Measurements from ENCODE around the gene SAMHD1. TPM values are rescaled to one million over a fixed set of nuclear protein-coding genes. Genes with fewer than 3 reads are reported as not detected.
A peak's percentile ranks its signal among the peaks of the same experiment; 100 is the strongest.

SAMHD1 gene
- total RNA-seq, 2 experiments from 2014 or later: 30.6 to 35.9 TPM

GRCh38 chr20:36895036-36895435, 56.5 kb downstream of the SAMHD1 start:
- Mint-ChIP-seq H3K27ac (peak overlapping the region; percentile 76), H3K36me3 (ENCODE audit: low read depth) (peaks cover 20% of the 10 kb centered on the region), H3K9me3 (no peaks in the 10 kb centered on the region), H3K27me3 (no peaks in the 10 kb centered on the region), H3K4me3 (no peak overlapping the region), H3K4me1 (ENCODE audit: low read depth) (peaks cover 11% of the 10 kb centered on the region)
- intact Hi-C loops (cut with micrococcal nuclease): no loop called here
- ChIA-PET CTCF (no interaction called here), POLR2A (no interaction called here)
- DNase-seq (no peak), ATAC-seq (peak; percentile 77)
- TF ChIP-seq CTCF (IDR thresholded peaks at IDR 0.05): no peak

DNA sequence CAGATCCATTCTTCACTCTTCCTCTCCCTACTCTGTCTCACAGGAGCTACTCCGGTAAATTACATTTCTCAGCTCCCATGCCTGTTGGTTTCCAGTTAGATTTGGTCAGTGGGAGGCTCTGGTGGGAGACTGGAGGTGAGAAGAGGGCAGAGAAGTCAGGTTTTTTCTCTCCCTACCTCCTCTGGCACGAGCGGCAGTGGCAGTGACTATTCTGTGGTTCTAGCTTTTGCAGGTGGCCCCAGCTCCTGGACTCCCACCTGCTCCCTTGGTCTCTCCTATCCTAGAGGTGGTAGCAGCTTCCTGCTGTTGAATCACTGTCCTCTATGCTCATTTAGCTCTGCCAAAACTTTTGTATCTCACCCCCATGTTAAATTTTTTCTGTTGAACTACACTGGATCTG, 57.7 kb downstream of the SAMHD1 start:
- peaks cover 16% of the 10 kb centered on the region for H3K36me3 Mint-ChIP-seq (ENCODE audit: low read depth)
- no peak overlapping the region for H3K4me3 Mint-ChIP-seq
- no peaks in the 10 kb centered on the region for H3K27me3 Mint-ChIP-seq
- peaks cover 9% of the 10 kb centered on the region for H3K4me1 Mint-ChIP-seq (ENCODE audit: low read depth)
- POLR2A ChIA-PET: interaction anchor here (0.6 kb wide), 1 partner anchor 16 kb away, joined by 3 read pairs; no protein-coding TSS in a partner anchor
- ATAC-seq: no peak
- no peaks in the 10 kb centered on the region for H3K9me3 Mint-ChIP-seq
- TF ChIP-seq CTCF (IDR thresholded peaks at IDR 0.05): no peak
- intact Hi-C loops (cut with micrococcal nuclease): no loop called here
- H3K27ac Mint-ChIP-seq: peak overlapping the region; percentile 29
- CTCF ChIA-PET: interaction anchor here (0.9 to 2.2 kb wide), 3 partner anchors 11 to 901 kb away, joined by 3 to 8 read pairs (median 4); partner anchors contain the start of gene DSN1
- no peak for DNase-seq

DNA sequence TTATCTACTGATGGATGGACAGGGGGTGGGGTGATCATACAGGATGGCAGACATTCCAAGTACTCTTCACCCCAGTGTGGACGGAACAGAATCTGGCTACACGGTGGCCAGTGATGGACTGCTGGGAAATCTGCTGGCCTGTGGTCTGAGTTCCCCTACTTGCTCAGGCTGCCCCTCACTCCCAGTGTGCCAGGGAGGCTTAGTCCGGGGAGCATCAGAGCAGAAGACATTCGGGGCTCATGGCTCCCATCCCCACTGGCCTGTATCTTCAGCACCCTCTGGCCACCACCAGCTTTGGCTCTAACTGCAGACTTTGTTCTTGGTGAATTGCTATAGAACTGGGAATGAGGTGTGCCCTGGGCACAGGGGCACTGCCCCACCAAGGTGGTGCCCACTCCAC, 60.3 kb downstream of the SAMHD1 start:
- Mint-ChIP-seq H3K36me3 (ENCODE audit: low read depth) (peaks cover 9% of the 10 kb centered on the region), H3K27me3 (no peaks in the 10 kb centered on the region), H3K4me1 (ENCODE audit: low read depth) (peaks cover 18% of the 10 kb centered on the region), H3K9me3 (no peaks in the 10 kb centered on the region), H3K27ac (peak overlapping the region; percentile 14), H3K4me3 (no peak overlapping the region)
- POLR2A ChIA-PET: no interaction called here
- ATAC-seq (no peak), DNase-seq (no peak)
- TF ChIP-seq CTCF (IDR thresholded peaks at IDR 0.05): no peak
- CTCF ChIA-PET: no interaction called here
- intact Hi-C loops (cut with micrococcal nuclease): no loop called here

DNA sequence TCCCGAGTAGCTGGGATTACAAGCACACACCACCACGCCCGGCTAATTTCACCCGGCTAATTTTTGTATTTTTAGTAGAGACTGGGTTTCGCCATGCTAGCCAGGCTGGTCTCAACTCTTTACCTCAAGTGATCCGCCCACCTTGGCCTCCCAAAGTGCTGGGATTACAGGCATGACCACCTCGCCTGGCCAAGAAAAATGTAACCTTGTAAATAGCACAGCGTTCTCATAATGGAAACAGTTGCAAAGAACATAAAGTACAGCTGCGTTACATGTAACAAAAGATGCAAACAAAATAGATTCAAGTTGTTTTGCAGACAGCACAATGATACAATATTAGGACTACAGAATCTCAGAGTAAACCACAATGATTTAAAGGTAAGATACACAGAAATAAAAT, 60.9 kb downstream of the SAMHD1 start:
- intact Hi-C loops (cut with micrococcal nuclease): no loop called here
- no peak for TF ChIP-seq CTCF (IDR thresholded peaks at IDR 0.05)
- Mint-ChIP-seq H3K27me3 (no peaks in the 10 kb centered on the region), H3K36me3 (ENCODE audit: low read depth) (peaks cover 9% of the 10 kb centered on the region), H3K4me3 (no peak overlapping the region), H3K27ac (no peak overlapping the region), H3K4me1 (ENCODE audit: low read depth) (peaks cover 17% of the 10 kb centered on the region), H3K9me3 (no peaks in the 10 kb centered on the region)
- no peak for DNase-seq
- no peak for ATAC-seq
- POLR2A ChIA-PET: interaction anchor here (0.8 kb wide), 1 partner anchor 19 kb away, joined by 3 read pairs; no protein-coding TSS in a partner anchor
- CTCF ChIA-PET: no interaction called here

DNA sequence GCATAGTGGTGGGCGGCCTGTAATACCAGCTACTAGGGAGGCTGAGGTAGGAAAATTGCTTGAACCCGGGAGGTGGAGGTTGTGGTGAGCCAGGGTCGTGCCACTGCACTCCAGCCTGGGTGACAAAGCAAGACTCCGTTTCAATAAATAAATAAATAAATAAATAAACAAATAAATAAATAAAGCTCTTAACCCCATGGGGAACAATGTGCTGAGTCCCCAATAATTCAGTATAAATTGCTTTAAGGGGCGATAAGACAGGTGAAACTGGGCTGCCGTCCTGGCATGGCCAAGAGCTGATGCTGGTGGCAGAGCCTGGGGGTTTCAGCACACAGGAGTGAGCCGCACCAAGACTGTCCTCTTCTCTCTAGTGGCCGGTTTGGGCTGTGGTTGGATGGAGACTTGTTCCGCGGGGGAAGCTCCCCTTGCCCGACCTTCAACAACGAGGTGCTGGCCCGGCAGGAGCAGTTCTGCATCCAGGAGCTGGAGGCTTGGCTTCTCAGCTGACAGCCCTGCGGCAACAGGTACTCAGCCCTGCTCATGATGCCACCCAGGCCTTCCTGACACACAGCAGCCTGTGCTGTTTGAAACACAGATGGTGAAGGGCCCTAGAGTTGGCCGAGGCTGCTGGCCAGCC, 62.5 kb downstream of the SAMHD1 start:
- TF ChIP-seq CTCF (IDR thresholded peaks at IDR 0.05): no peak
- Mint-ChIP-seq H3K4me3 (no peak overlapping the region), H3K27ac (no peak overlapping the region), H3K36me3 (ENCODE audit: low read depth) (peaks cover 5% of the 10 kb centered on the region), H3K9me3 (no peaks in the 10 kb centered on the region), H3K27me3 (no peaks in the 10 kb centered on the region), H3K4me1 (ENCODE audit: low read depth) (peaks cover 10% of the 10 kb centered on the region)
- ATAC-seq: no peak
- ChIA-PET CTCF (interaction anchor here (0.6 to 1.5 kb wide), 8 partner anchors 20 to 225 kb away, joined by 3 to 5 read pairs (median 3); partner anchors contain the start of gene DSN1), POLR2A (no interaction called here)
- DNase-seq: no peak
- intact Hi-C loops (cut with micrococcal nuclease): no loop called here
